Thoracic aorta (tissue), 2 donors: ENCODE measurements around the gene EXOC7. TPM values are rescaled to one million over a fixed set of nuclear protein-coding genes. Genes with fewer than 3 reads are reported as not detected.

Source experiments
- ATAC-seq: fragments of 150-250 bp; one replicate; pipeline ENCODE4 v1.8.0; 2017; ENCODE audit warnings: low read depth; ENCODE audit not compliant: insufficient number of reproducible peaks, low FRiP score
- DNase-seq: peaks from one replicate; pipeline ENCODE4 v3.0.0-alpha.2; 2020; ENCODE audit warnings: low spot score
- H3K27ac ChIP-seq, 2 donors: fragments of 200-600 bp; sonication (generic); 1 replicate in 1 of 2; 2 replicates in 1 of 2; pipeline ENCODE4 v1.5.1; 2016; ENCODE audit warnings: mild to moderate bottlenecking in 2 of 2, moderate library complexity in 2 of 2
- H3K27me3 ChIP-seq: fragments of 200-600 bp; sonication (generic); replicated peaks from 2 replicates; pipeline ENCODE4 v1.6.0; 2016; ENCODE audit warnings: mild to moderate bottlenecking; ENCODE audit not compliant: insufficient read depth
- H3K36me3 ChIP-seq: fragments of 200-600 bp; sonication (generic); one replicate; pipeline ENCODE4 v1.5.1; 2016
- H3K4me1 ChIP-seq, 2 donors: fragments of 200-600 bp; sonication (generic); 1 replicate in 1 of 2; 2 replicates in 1 of 2; pipeline versions ENCODE4 v1.5.1 to v1.6.0; 2016; ENCODE audit warnings: low read depth in 2 of 2, mild to moderate bottlenecking in 1 of 2; ENCODE audit not compliant: control insufficient read depth in 1 of 2
- H3K4me3 ChIP-seq: fragments of 200-600 bp; sonication (generic); 2 replicates; pipeline ENCODE4 v1.5.1; 2016; ENCODE audit warnings: mild to moderate bottlenecking
- H3K9me3 ChIP-seq: fragments of 200-600 bp; sonication (generic); 2 replicates; pipeline ENCODE4 v1.5.1; 2016
- CTCF ChIP-seq: fragments of 200-600 bp; sonication (generic); IDR thresholded peaks from one replicate; pipeline ENCODE4 v1.5.1; 2019; ENCODE audit warnings: antibody characterized with exemption
- total RNA-seq, 2 donors: library from RNA; depleted of rRNA; stranded (reverse); fragments of >200 nt; gene quantifications; one replicate each; pipeline versions ENCODE4 v1.1.0 to v1.2.3, GENCODE V29; 2016

Gene EXOC7
- total RNA-seq, 2 donors from 2014 or later, result 79.7 to 94.0 TPM

GRCh38 chr17:76150712-76151622 lies 47.4 kb upstream of the EXOC7 start:
- Histone ChIP-seq H3K4me1 (peaks cover 0 to 14% of the 10 kb centered on the region in 2 donors), H3K27ac (no peak overlapping the region), H3K9me3 (no peaks in the 10 kb centered on the region), H3K27me3 (no peaks in the 10 kb centered on the region), H3K4me3 (no peak overlapping the region), H3K36me3 (no peaks in the 10 kb centered on the region)
- no peak for TF ChIP-seq CTCF
- DNase-seq (no peak), ATAC-seq (no peak)

- no peak overlapping the region for H3K4me3 ChIP-seq
- H3K36me3 ChIP-seq, result no peaks in the 10 kb centered on the region
- no peaks in the 10 kb centered on the region for H3K27me3 ChIP-seq
- no peak for TF ChIP-seq CTCF
- H3K9me3 ChIP-seq, result no peaks in the 10 kb centered on the region
- no peak for ATAC-seq
- peaks cover 0 to 14% of the 10 kb centered on the region in 2 donors for H3K4me1 ChIP-seq
- DNase-seq, result no peak
- H3K27ac ChIP-seq, result no peak overlapping the region
Measured at GRCh38 chr17:76149214-76149613, 45.6 kb upstream of the EXOC7 start.

GRCh38 chr17:76148015-76148326 lies 44.4 kb upstream of the EXOC7 start:
- Histone ChIP-seq H3K4me3 (no peak overlapping the region), H3K36me3 (no peaks in the 10 kb centered on the region), H3K27me3 (no peaks in the 10 kb centered on the region), H3K4me1 (peaks cover 0 to 14% of the 10 kb centered on the region in 2 donors), H3K27ac (no peak overlapping the region), H3K9me3 (no peaks in the 10 kb centered on the region)
- ATAC-seq (no peak), DNase-seq (no peak)
- TF ChIP-seq CTCF, result no peak

- no peaks in the 10 kb centered on the region for H3K9me3 ChIP-seq
- ATAC-seq (no peak), DNase-seq (no peak)
Measured at GRCh38 chr17:76147211-76148014, 43.8 kb upstream of the EXOC7 start.

More at GRCh38 chr17:76147211-76148014, 43.8 kb upstream of the EXOC7 start:
- Histone ChIP-seq H3K36me3 (no peaks in the 10 kb centered on the region), H3K27ac (no peak overlapping the region), H3K27me3 (no peaks in the 10 kb centered on the region), H3K4me3 (no peak overlapping the region), H3K4me1 (peaks cover 0 to 14% of the 10 kb centered on the region in 2 donors)
- peak; percentile 53 for TF ChIP-seq CTCF
